Stimulated activated CD4-positive, alpha-beta T cell treated with anti-CD3 and anti-CD28 coated beads, Interleukin-15, amount 100 ng/mL, for 48 hours (primary cell): Measurements from ENCODE around the gene AGBL1.

Experiments
- DNase-seq, 2 donors: peaks; one replicate each; pipeline ENCODE4 v3.0.0-alpha.2; 2020; ENCODE audit warnings: low read depth in 2 of 2

The AGBL1 gene

GRCh38 chr15:86163816-86164215 is 84.1 kb downstream of the AGBL1 start:
- no peak for DNase-seq

- DNase-seq, result no peak
Observed at GRCh38 chr15:86164232-86164898, 84.7 kb downstream of the AGBL1 start.

GRCh38 chr15:86165265-86166211 is 85.9 kb downstream of the AGBL1 start:
- no peak for DNase-seq

- no peak for DNase-seq
Observed at GRCh38 chr15:86167841-86168240, 88.2 kb downstream of the AGBL1 start.

- DNase-seq, result no peak
Observed at GRCh38 chr15:86178845-86179244, 99.2 kb downstream of the AGBL1 start.

- peak; percentile 25 to 43 for DNase-seq
Observed at GRCh38 chr15:86183596-86184491, 104.2 kb downstream of the AGBL1 start.

- no peak for DNase-seq
Observed at GRCh38 chr15:86193716-86194380, 114.2 kb downstream of the AGBL1 start.

- DNase-seq, result no peak
Observed at GRCh38 chr15:86197770-86198169, 118.1 kb downstream of the AGBL1 start.

GRCh38 chr15:86199467-86200145 is 119.9 kb downstream of the AGBL1 start:
- DNase-seq, result no peak

- no peak for DNase-seq
Observed at GRCh38 chr15:86201313-86202008, 121.8 kb downstream of the AGBL1 start.

- DNase-seq, result no peak
Observed at GRCh38 chr15:86203462-86203861, 123.8 kb downstream of the AGBL1 start.

- no peak for DNase-seq
Observed at GRCh38 chr15:86205096-86205495, 125.4 kb downstream of the AGBL1 start.

GRCh38 chr15:86213420-86213819 is 133.7 kb downstream of the AGBL1 start:
- DNase-seq, result no peak

- DNase-seq, result no peak
Observed at GRCh38 chr15:86213888-86214287, 134.2 kb downstream of the AGBL1 start.

GRCh38 chr15:86221119-86221518 is 141.4 kb downstream of the AGBL1 start:
- DNase-seq, result no peak

GRCh38 chr15:86229306-86229705 is 149.6 kb downstream of the AGBL1 start:
- DNase-seq, result no peak

- no peak for DNase-seq
Observed at GRCh38 chr15:86229936-86230335, 150.3 kb downstream of the AGBL1 start.

- DNase-seq, result peak in 1 of 2 donors; percentile 14
Observed at GRCh38 chr15:86231864-86232721, 152.4 kb downstream of the AGBL1 start.

GRCh38 chr15:86235667-86236066 is 156.0 kb downstream of the AGBL1 start:
- no peak for DNase-seq
